OCI-M1 (cell line): ENCODE measurements around the gene C8B.

ENCODE experiments used
- DNase-seq: peaks from one replicate; lab custom pipeline; 2025; lab: John Stamatoyannopoulos, UW

Gene C8B

GRCh38 chr1:56898005-56898373 lies 67.8 kb downstream of the C8B start:
- DNase-seq, result no peak

GRCh38 chr1:56897150-56898004 lies 68.4 kb downstream of the C8B start:
- no peak for DNase-seq

- no peak for DNase-seq
These were observed 71.8 kb downstream of the C8B start for GRCh38 chr1:56894014-56894413.

- no peak for DNase-seq
These were observed 75.6 kb downstream of the C8B start for GRCh38 chr1:56890229-56890628.

- DNase-seq, result no peak
These were observed 84.4 kb downstream of the C8B start for GRCh38 chr1:56881417-56881816.

- DNase-seq, result no peak
These were observed 85.0 kb downstream of the C8B start for GRCh38 chr1:56880774-56881173.
